Mesenchymal stem cell (in vitro differentiated cells and primary cell): ENCODE data around the gene MPZL1.

Source experiments
- DNase-seq: peaks from one replicate; pipeline ENCODE4 v3.0.0-alpha.2; 2013
- H2AFZ ChIP-seq: one replicate; pipeline ENCODE4 v1.6.1; 2013; ENCODE audit warnings: low read depth, mild to moderate bottlenecking, control low read depth, inconsistent platforms, low read length, moderate library complexity
- H2AK5ac ChIP-seq: 2 replicates; pipeline ENCODE4 v1.6.1; 2013; ENCODE audit warnings: low read length, moderate library complexity, mild to moderate bottlenecking, inconsistent platforms; ENCODE audit not compliant: severe bottlenecking
- H2BK120ac ChIP-seq: one replicate; pipeline ENCODE4 v1.6.1; 2013; ENCODE audit warnings: low read depth, mild to moderate bottlenecking, inconsistent platforms, low read length, moderate library complexity
- H2BK12ac ChIP-seq, 2 experiments: one replicate each; pipeline ENCODE4 v1.6.1; 2013; ENCODE audit warnings: inconsistent platforms in 2 of 2, low read length in 2 of 2, mild to moderate bottlenecking in 2 of 2, moderate library complexity in 2 of 2, control low read depth in 1 of 2
- H2BK15ac ChIP-seq: one replicate; pipeline ENCODE4 v1.6.1; 2013; ENCODE audit warnings: mild to moderate bottlenecking, low read depth, inconsistent platforms; ENCODE audit not compliant: poor library complexity, severe bottlenecking
- H2BK5ac ChIP-seq: 2 replicates; pipeline ENCODE4 v1.6.1; 2013; ENCODE audit warnings: low read depth, mild to moderate bottlenecking, low read length, control low read depth, inconsistent platforms; ENCODE audit not compliant: poor library complexity, severe bottlenecking
- H3K14ac ChIP-seq, 2 experiments: one replicate each; pipeline ENCODE4 v1.6.1; 2013; ENCODE audit warnings: inconsistent platforms in 2 of 2, low read length in 2 of 2, control low read depth in 1 of 2, mild to moderate bottlenecking in 1 of 2, moderate library complexity in 1 of 2
- H3K18ac ChIP-seq, 2 experiments: one replicate each; pipeline ENCODE4 v1.6.1; 2013; ENCODE audit warnings: inconsistent platforms in 2 of 2, low read length in 2 of 2, control low read depth in 1 of 2, low read depth in 1 of 2, mild to moderate bottlenecking in 1 of 2
- H3K23ac ChIP-seq, 2 experiments: one replicate each; pipeline ENCODE4 v1.6.1; 2013; ENCODE audit warnings: inconsistent platforms in 2 of 2, low read length in 2 of 2, mild to moderate bottlenecking in 2 of 2, moderate library complexity in 2 of 2, control low read depth in 1 of 2
- H3K27ac ChIP-seq: 2 replicates; pipeline ENCODE4 v1.5.1; 2013; ENCODE audit warnings: mild to moderate bottlenecking, moderate library complexity, low read length, control low read depth, inconsistent platforms; ENCODE audit not compliant: poor library complexity, severe bottlenecking
- H3K27me3 ChIP-seq, 2 experiments: 2 replicates each; pipeline versions ENCODE4 v1.6.1 to v1.7.0; 2013; ENCODE audit warnings: low read length in 2 of 2, mild to moderate bottlenecking in 2 of 2, moderate library complexity in 2 of 2, control low read depth in 1 of 2, inconsistent platforms in 1 of 2; ENCODE audit not compliant: control insufficient read depth in 1 of 2, insufficient read depth in 1 of 2
- H3K36me3 ChIP-seq, 2 experiments: 2 replicates each; pipeline versions ENCODE4 v1.6.1 to v1.7.0; 2013; ENCODE audit warnings: low read length in 2 of 2, control low read depth in 1 of 2, inconsistent platforms in 1 of 2, low read depth in 1 of 2, mild to moderate bottlenecking in 1 of 2; ENCODE audit not compliant: insufficient read depth in 2 of 2, control insufficient read depth in 1 of 2
- H3K4ac ChIP-seq, 2 experiments: one replicate each; pipeline ENCODE4 v1.6.1; 2013; ENCODE audit warnings: inconsistent platforms in 2 of 2, low read length in 2 of 2, mild to moderate bottlenecking in 2 of 2, moderate library complexity in 2 of 2, control low read depth in 1 of 2, low read depth in 1 of 2
- H3K4me1 ChIP-seq: 2 replicates; pipeline ENCODE4 v1.6.1; 2013; ENCODE audit warnings: low read depth, low read length, control low read depth; ENCODE audit not compliant: control insufficient read depth, insufficient read depth
- H3K4me2 ChIP-seq: 2 replicates; pipeline ENCODE4 v1.6.1; 2013; ENCODE audit warnings: low read length, mild to moderate bottlenecking, inconsistent platforms; ENCODE audit not compliant: poor library complexity, severe bottlenecking
- H3K4me3 ChIP-seq, 2 experiments: 2 replicates each; pipeline versions ENCODE4 v1.5.1 to v1.7.0; 2013; ENCODE audit warnings: low read length in 2 of 2, mild to moderate bottlenecking in 2 of 2, control low read depth in 1 of 2, low read depth in 1 of 2; ENCODE audit not compliant: insufficient read depth in 1 of 2
- H3K79me1 ChIP-seq: replicated peaks from 2 replicates; pipeline ENCODE4 v1.6.1; 2013; ENCODE audit warnings: mild to moderate bottlenecking, control low read depth, low read length, inconsistent platforms; ENCODE audit not compliant: poor library complexity, severe bottlenecking
- H3K9ac ChIP-seq: 2 replicates; pipeline ENCODE4 v1.7.0; 2013; ENCODE audit warnings: mild to moderate bottlenecking, low read length, moderate library complexity
- H3K9me3 ChIP-seq: 2 replicates; pipeline ENCODE4 v1.7.0; 2013; ENCODE audit warnings: mild to moderate bottlenecking, low read length; ENCODE audit not compliant: control insufficient read depth
- H4K8ac ChIP-seq: one replicate; pipeline ENCODE4 v1.6.1; 2013; ENCODE audit warnings: inconsistent platforms, mild to moderate bottlenecking, low read length, moderate library complexity
- H4K91ac ChIP-seq: one replicate; pipeline ENCODE4 v1.6.1; 2013; ENCODE audit warnings: mild to moderate bottlenecking, low read length, inconsistent platforms
- WGBS: methylation state at CpG from one replicate; pipeline ENCODE4 v1.1.7; 2013; ENCODE audit warnings: mixed read lengths; 5-methylcytosine and 5-hydroxymethylcytosine counted together

MPZL1 gene

DNA sequence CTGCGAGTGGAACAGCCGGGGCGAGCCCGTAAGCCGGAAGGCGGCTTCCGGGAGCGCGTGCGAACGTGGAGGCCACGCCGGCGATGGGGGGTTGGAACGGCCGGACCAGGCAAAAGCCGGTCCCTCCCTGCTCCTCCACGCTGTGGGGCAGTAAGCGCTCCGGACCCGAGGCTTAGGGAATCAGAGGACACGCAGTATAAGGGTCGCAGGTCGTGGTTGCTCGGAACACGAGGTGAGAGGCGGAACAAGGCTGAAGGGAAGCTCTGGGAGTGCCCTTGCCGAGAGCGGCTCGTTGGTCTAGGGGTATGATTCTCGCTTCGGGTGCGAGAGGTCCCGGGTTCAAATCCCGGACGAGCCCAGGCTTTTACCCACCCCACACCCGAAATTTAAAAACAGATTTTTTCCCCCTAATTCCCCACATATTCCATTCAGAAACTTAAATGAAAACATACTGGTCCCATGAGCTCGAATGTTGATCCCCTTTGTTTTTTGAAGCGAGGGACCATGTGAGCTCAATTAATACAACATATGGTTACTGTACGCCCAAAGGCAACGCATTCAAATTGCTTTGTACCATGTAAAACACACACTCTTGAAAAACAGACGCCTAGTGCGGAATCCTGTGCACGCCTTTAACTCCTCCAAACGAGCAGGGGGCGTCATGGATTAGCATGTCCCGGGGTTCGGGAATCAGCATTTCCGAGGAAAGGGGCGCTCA is 7.2 kb upstream of the MPZL1 start:
- Histone ChIP-seq H3K14ac (peak overlapping the region in 1 of 2 experiments; percentile 94), H3K18ac (peak overlapping the region; percentile 35 to 99), H3K36me3 (no peaks in the 10 kb centered on the region), H4K8ac (peak overlapping the region; percentile 9), H2AFZ (peak overlapping the region; percentile 99), H3K23ac (peak overlapping the region in 1 of 2 experiments; percentile 93), H3K4ac (peak overlapping the region in 1 of 2 experiments; percentile 98), H2BK15ac (peak overlapping the region; percentile 26), H3K27ac (peak overlapping the region; percentile 73), H3K4me1 (peaks cover 6% of the 10 kb centered on the region), H3K27me3 (no peaks in the 10 kb centered on the region), H2AK5ac (no peak overlapping the region), H3K4me2 (peak overlapping the region; percentile 95), H2BK12ac (peak overlapping the region in 1 of 2 experiments; percentile 75), H3K4me3 (peak overlapping the region; percentile 66 to 90), H2BK120ac (peak overlapping the region; percentile 5), H3K79me1 (peaks cover under 1% of the 10 kb centered on the region), H2BK5ac (no peak overlapping the region), H4K91ac (no peak overlapping the region), H3K9ac (peak overlapping the region; percentile 92), H3K9me3 (no peaks in the 10 kb centered on the region)
- under 1% methylated on average over 50 of the region's 50 CpGs for WGBS
- DNase-seq, result peak; percentile 92

GRCh38 chr1:167715157-167715999 is 6.4 kb upstream of the MPZL1 start:
- H2BK120ac ChIP-seq, result no peak overlapping the region
- no peak overlapping the region for H2BK5ac ChIP-seq
- H3K4me1 ChIP-seq, result peaks cover 6% of the 10 kb centered on the region
- peak overlapping the region; percentile 56 to 90 for H3K4me3 ChIP-seq
- H3K27ac ChIP-seq, result peak overlapping the region; percentile 73
- under 1% methylated on average over 14 of the region's 26 CpGs for WGBS
- no peak overlapping the region for H2BK15ac ChIP-seq
- peak overlapping the region; percentile 35 to 82 for H3K18ac ChIP-seq
- peak overlapping the region in 1 of 2 experiments; percentile 42 for H3K23ac ChIP-seq
- peak overlapping the region in 1 of 2 experiments; percentile 63 for H2BK12ac ChIP-seq
- H4K8ac ChIP-seq, result no peak overlapping the region
- H2AFZ ChIP-seq, result peak overlapping the region; percentile 66
- H4K91ac ChIP-seq, result no peak overlapping the region
- no peaks in the 10 kb centered on the region for H3K9me3 ChIP-seq
- DNase-seq, result peak; percentile 93
- peak overlapping the region; percentile 92 for H3K4me2 ChIP-seq
- peaks cover 3% of the 10 kb centered on the region for H3K79me1 ChIP-seq
- peak overlapping the region; percentile 92 for H3K9ac ChIP-seq
- H3K4ac ChIP-seq, result peak overlapping the region in 1 of 2 experiments; percentile 67
- no peaks in the 10 kb centered on the region for H3K27me3 ChIP-seq
- H3K14ac ChIP-seq, result peak overlapping the region in 1 of 2 experiments; percentile 72
- no peaks in the 10 kb centered on the region for H3K36me3 ChIP-seq
- H2AK5ac ChIP-seq, result no peak overlapping the region

- H4K91ac ChIP-seq, result no peak overlapping the region
- H3K4ac ChIP-seq, result no peak overlapping the region
- WGBS, result 0% methylated on average over 1 of the region's 4 CpGs
- no peak overlapping the region for H2BK15ac ChIP-seq
- H3K79me1 ChIP-seq, result peaks cover 3% of the 10 kb centered on the region
- H3K4me2 ChIP-seq, result peak overlapping the region; percentile 62
- peaks cover 6% of the 10 kb centered on the region for H3K4me1 ChIP-seq
- peak overlapping the region; percentile 85 for H3K9ac ChIP-seq
- no peak overlapping the region for H3K14ac ChIP-seq
- H4K8ac ChIP-seq, result no peak overlapping the region
- H3K36me3 ChIP-seq, result no peaks in the 10 kb centered on the region
- peak overlapping the region; percentile 32 for H3K27ac ChIP-seq
- H2AFZ ChIP-seq, result no peak overlapping the region
- no peak for DNase-seq
- H2BK5ac ChIP-seq, result no peak overlapping the region
- no peak overlapping the region for H2BK120ac ChIP-seq
- H2AK5ac ChIP-seq, result no peak overlapping the region
- H3K18ac ChIP-seq, result no peak overlapping the region
- no peaks in the 10 kb centered on the region for H3K9me3 ChIP-seq
- no peak overlapping the region for H2BK12ac ChIP-seq
- H3K23ac ChIP-seq, result no peak overlapping the region
- H3K27me3 ChIP-seq, result no peaks in the 10 kb centered on the region
- peak overlapping the region in 1 of 2 experiments; percentile 90 for H3K4me3 ChIP-seq
These were observed 5.8 kb upstream of the MPZL1 start for GRCh38 chr1:167716000-167716271.

DNA sequence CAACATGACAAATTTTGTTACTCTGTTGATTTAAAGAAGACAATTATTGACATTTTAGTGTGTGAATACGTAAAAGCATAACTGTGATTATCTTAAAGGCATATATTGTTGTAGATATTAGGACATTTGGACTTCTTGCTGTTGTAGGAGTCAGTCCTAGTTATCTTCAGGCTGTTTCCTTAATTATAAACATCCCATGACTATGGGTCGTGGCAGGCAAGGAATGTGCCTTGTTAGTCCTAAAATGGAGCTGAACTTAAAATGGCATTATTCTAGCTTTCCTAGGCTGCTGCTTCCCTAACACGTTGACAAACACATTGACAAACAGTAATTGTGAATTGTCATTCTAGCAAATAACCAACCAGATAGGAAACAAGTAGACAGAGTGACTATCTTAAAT is 4.4 kb upstream of the MPZL1 start:
- no peak overlapping the region for H3K27ac ChIP-seq
- no peak overlapping the region for H2BK120ac ChIP-seq
- 26% methylated on average over 3 of the region's 3 CpGs for WGBS
- H3K9ac ChIP-seq, result no peak overlapping the region
- no peak overlapping the region for H3K18ac ChIP-seq
- H3K4me3 ChIP-seq, result no peak overlapping the region
- no peak overlapping the region for H2AK5ac ChIP-seq
- peaks cover 7% of the 10 kb centered on the region for H3K4me1 ChIP-seq
- H2AFZ ChIP-seq, result no peak overlapping the region
- H4K91ac ChIP-seq, result no peak overlapping the region
- H2BK5ac ChIP-seq, result no peak overlapping the region
- H3K9me3 ChIP-seq, result no peaks in the 10 kb centered on the region
- no peak overlapping the region for H2BK15ac ChIP-seq
- no peak overlapping the region for H4K8ac ChIP-seq
- peak; percentile 66 for DNase-seq
- H3K4ac ChIP-seq, result no peak overlapping the region
- H3K27me3 ChIP-seq, result no peaks in the 10 kb centered on the region
- no peak overlapping the region for H3K23ac ChIP-seq
- no peak overlapping the region for H3K4me2 ChIP-seq
- H3K36me3 ChIP-seq, result no peaks in the 10 kb centered on the region
- H3K14ac ChIP-seq, result no peak overlapping the region
- no peak overlapping the region for H2BK12ac ChIP-seq
- H3K79me1 ChIP-seq, result peaks cover 3% of the 10 kb centered on the region
